Pancreas (tissue), 10 donors: ENCODE results near the gene ACOX3. TPM values are rescaled to one million over a fixed set of nuclear protein-coding genes. Genes with fewer than 3 reads are reported as not detected.

Source experiments
- ATAC-seq, 4 donors: fragments of 200-7000 bp; cut with Tn5 transposase; one replicate each; pipeline versions ENCODE4 v1.8.0 to v1.9.1; 2020; ENCODE audit warnings: mild to moderate bottlenecking in 4 of 4, moderate library complexity in 4 of 4
- DNase-seq, 6 donors: peaks; one replicate each; pipeline ENCODE4 v3.0.0-alpha.2; 2020
- FAIRE-seq: peaks from 2 replicates; lab custom pipeline; 2012; peaks lifted over from hg19 to GRCh38; lab: Jason Lieb, UNC
- H3K27ac ChIP-seq, 4 donors: fragments of 200-600 bp; sonication (generic); 1 replicate in 3 of 4; 2 replicates in 1 of 4; pipeline versions ENCODE4 v1.5.0 to v1.8.0; 2020
- H3K27me3 ChIP-seq, 4 donors: fragments of 200-600 bp; one replicate each; pipeline ENCODE4 v1.8.0; 2021
- H3K36me3 ChIP-seq, 3 donors: fragments of 200-600 bp; sonication (generic) in 1 of 3; one replicate each; pipeline versions ENCODE4 v1.5.0 to v1.8.0; 2020 to 2021
- H3K4me1 ChIP-seq, 3 donors: fragments of 200-600 bp; one replicate each; pipeline ENCODE4 v1.8.0; 2021
- H3K4me3 ChIP-seq, 4 donors: fragments of 200-600 bp; sonication (generic) in 2 of 4; one replicate each; pipeline versions ENCODE4 v1.5.0 to v1.8.0; 2020 to 2021
- H3K9me3 ChIP-seq, 4 donors: fragments of 200-600 bp; one replicate each; pipeline ENCODE4 v1.8.0; 2021
- CTCF ChIP-seq, 4 donors: fragments of 200-600 bp; sonication (generic) in 3 of 4; IDR thresholded peaks; one replicate each; pipeline versions ENCODE4 v1.5.0 to v1.8.0; 2021; ENCODE audit warnings: antibody characterized with exemption in 4 of 4
- WGBS, 2 donors: extraction: QIAGEN DNeasy Blood & Tissue Kit; methylation state at CpG; one replicate each; pipeline ENCODE4 v1.1.7; 2013; 5-methylcytosine and 5-hydroxymethylcytosine counted together
- intact Hi-C, 3 donors: fragments of 100-400 bp; cut with DNase I; formaldehyde crosslinking; loops; one replicate each; pipeline versions ENCODE4 v1.11.1 to v1.14.2; 2022
- polyA plus RNA-seq, 2 donors: library from polyadenylated mRNA; stranded (reverse); fragments of 200-250 nt; gene quantifications; one replicate each; pipeline ENCODE4 v1.2.3, GENCODE V29; 2013
- total RNA-seq, 6 donors: library from RNA; stranded (reverse); fragmentation: NEBNext Ultra II Directional in 4 of 6; extraction: Animal tissue kit (Norgen Biotek cat#: 25700) in 4 of 6; gene quantifications; one replicate each; pipeline versions ENCODE4 v1.2.1 to v1.2.4, GENCODE V29; 2021 to 2023
- donor health status: healthy with polysubstance abuse.
- donor health status: DM: no; HTN: no; CAD: no; lungs with moderate emphysema.
- donor health status: DM: no; HTN: no; CAD: no.
- donor health status: control.
- donor health status: control.
- donor health status: Bipolar disorder and iron deficiency.
- donor health status: DM: yes; HTN: yes; CAD: no.
- donor health status: DM: no; HTN: no; CAD: no.
- donor health status: DM: no; HTN: no; CAD: no.
- donor health status: DM: yes; HTN: yes; CAD: no.

The ACOX3 gene
- total and polyA plus RNA-seq, 8 donors = 16.1 to 24.8 (median 18.6) TPM

GRCh38 chr4:8378776-8379175, 61.7 kb downstream of the ACOX3 start:
- no peaks in the 10 kb centered on the region for H3K4me1 ChIP-seq
- H3K27me3 ChIP-seq = no peaks in the 10 kb centered on the region
- peaks cover 0 to 13% (median 0%) of the 10 kb centered on the region in 3 donors for H3K36me3 ChIP-seq
- DNase-seq (peak in 1 of 6 donors; percentile 14), FAIRE-seq (no peak), ATAC-seq (no peak)
- no peak overlapping the region for H3K4me3 ChIP-seq
- 83 to 90% methylated on average over 9 of the region's 9 CpGs for WGBS, 2 donors
- intact Hi-C loops = no loop called here
- H3K9me3 ChIP-seq = no peaks in the 10 kb centered on the region
- no peak overlapping the region for H3K27ac ChIP-seq
- TF ChIP-seq CTCF (IDR thresholded peaks at IDR 0.05) = no peak

- DNase-seq = peak in 1 of 6 donors; percentile 16
Measured at GRCh38 chr4:8378101-8378724, 62.3 kb downstream of the ACOX3 start.

GRCh38 chr4:8377103-8378075, 63.1 kb downstream of the ACOX3 start:
- Histone ChIP-seq H3K36me3 (peaks cover 0 to 13% (median 0%) of the 10 kb centered on the region in 3 donors), H3K4me3 (no peak overlapping the region), H3K4me1 (no peaks in the 10 kb centered on the region), H3K9me3 (no peaks in the 10 kb centered on the region), H3K27ac (no peak overlapping the region), H3K27me3 (no peaks in the 10 kb centered on the region)
- intact Hi-C loops = no loop called here
- DNase-seq (peak in 1 of 6 donors; percentile 64), ATAC-seq (no peak), FAIRE-seq (no peak)
- TF ChIP-seq CTCF (IDR thresholded peaks at IDR 0.05) = no peak
- WGBS, 2 donors = 91 to 95% methylated on average over 39 of the region's 39 CpGs

More at GRCh38 chr4:8378101-8378724, 62.3 kb downstream of the ACOX3 start:
- 88 to 91% methylated on average over 17 of the region's 17 CpGs for WGBS, 2 donors
- no peak overlapping the region for H3K27ac ChIP-seq
- H3K4me1 ChIP-seq = no peaks in the 10 kb centered on the region
- no peaks in the 10 kb centered on the region for H3K9me3 ChIP-seq
- no peak overlapping the region for H3K4me3 ChIP-seq
- TF ChIP-seq CTCF (IDR thresholded peaks at IDR 0.05) = no peak
- H3K27me3 ChIP-seq = no peaks in the 10 kb centered on the region
- H3K36me3 ChIP-seq = peaks cover 0 to 13% (median 0%) of the 10 kb centered on the region in 3 donors
- intact Hi-C loops = no loop called here
- no peak for ATAC-seq
- FAIRE-seq = no peak

GRCh38 chr4:8376361-8377102, 64.0 kb downstream of the ACOX3 start:
- WGBS, 2 donors = 87 to 90% methylated on average over 20 of the region's 20 CpGs
- H3K36me3 ChIP-seq = peaks cover 0 to 13% (median 0%) of the 10 kb centered on the region in 3 donors
- no peaks in the 10 kb centered on the region for H3K27me3 ChIP-seq
- intact Hi-C loops = no loop called here
- FAIRE-seq (no peak), ATAC-seq (no peak), DNase-seq (peak in 2 of 6 donors; percentile 48 to 64)
- no peak for TF ChIP-seq CTCF (IDR thresholded peaks at IDR 0.05)
- no peaks in the 10 kb centered on the region for H3K9me3 ChIP-seq
- H3K27ac ChIP-seq = no peak overlapping the region
- H3K4me3 ChIP-seq = no peak overlapping the region
- no peaks in the 10 kb centered on the region for H3K4me1 ChIP-seq
